ENCODE data around the gene NFS1.

The NFS1 gene

DNA sequence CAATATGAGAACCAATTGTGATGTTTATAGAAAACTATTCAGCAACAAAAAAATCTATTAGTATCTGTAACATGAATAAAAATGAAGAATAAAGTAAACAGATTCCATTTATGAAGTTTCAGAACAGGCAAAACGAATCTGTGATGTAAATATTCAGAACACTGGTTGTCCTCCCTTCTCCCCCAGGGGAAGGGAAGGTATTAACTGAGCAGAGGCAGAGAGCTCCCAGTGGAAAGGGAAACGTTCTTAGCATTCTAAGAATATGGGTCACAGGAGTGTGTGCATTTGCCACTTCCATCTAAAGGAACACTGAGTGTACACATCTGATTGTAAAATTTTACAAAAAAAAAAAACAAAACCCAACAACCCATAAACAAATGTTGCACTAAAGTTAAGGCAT, 60.4 kb downstream of the NFS1 start:
- DNase-seq (ENCODE audit: low spot score) = no peak

DNA sequence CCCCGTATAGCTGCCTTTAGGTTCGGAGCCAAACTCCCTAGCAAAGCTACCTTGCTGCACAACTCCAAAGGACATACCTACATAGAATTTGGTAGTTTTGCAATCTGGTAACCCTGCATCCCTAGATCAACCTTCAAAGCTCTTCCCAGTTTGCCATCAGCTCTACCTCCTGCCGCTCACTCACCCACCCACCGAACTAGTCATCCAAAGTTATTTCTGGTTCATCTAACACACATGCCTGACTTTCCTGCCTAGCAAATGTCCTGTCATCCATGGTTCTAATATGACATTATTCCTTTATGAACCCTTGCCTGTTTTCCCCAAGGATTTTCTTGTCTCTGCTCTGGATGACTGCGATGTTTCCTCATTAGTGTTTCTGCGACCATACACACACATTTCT, 61.9 kb downstream of the NFS1 start:
- DNase-seq (ENCODE audit: low spot score) = no peak

DNA sequence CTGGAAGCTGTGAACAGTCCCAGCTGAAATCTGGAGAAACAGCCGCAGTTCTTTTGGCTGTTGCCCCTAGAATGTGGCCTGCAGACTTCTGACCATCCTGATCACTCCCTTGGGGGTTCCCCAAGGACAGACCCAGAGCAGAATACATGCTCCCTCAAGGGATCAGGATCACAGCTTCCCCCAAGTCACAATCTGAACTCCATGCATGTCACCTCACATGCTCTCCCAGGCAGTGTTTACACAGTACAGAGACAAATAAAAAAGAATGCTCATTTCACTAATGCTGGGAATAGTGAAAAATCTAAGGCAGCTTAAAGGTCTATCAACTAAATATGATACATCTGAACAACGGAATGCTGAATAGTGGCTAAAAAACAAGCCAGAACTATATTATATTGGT, 63.1 kb downstream of the NFS1 start:
- DNase-seq (ENCODE audit: low spot score) = no peak

DNA sequence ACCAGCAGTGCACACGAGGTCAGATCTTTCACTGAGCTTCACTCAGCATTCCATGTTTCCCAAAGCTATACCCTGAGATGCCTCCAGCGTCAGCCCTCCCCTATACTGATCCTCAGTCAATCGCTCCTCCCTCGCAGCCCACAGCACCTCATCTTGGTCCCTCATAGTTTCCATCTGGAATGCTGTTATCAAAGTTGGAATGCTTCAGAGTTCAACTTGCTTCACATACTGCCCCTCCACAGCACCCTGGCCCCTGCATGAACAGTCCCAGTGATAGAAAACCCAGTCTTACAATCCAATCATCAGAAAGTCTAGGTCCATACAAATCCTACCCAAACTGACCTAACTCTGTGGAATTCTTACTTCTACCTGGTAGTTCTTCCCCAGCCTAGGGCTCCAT, 63.5 kb downstream of the NFS1 start:
- DNase-seq (ENCODE audit: low spot score) = no peak

DNA sequence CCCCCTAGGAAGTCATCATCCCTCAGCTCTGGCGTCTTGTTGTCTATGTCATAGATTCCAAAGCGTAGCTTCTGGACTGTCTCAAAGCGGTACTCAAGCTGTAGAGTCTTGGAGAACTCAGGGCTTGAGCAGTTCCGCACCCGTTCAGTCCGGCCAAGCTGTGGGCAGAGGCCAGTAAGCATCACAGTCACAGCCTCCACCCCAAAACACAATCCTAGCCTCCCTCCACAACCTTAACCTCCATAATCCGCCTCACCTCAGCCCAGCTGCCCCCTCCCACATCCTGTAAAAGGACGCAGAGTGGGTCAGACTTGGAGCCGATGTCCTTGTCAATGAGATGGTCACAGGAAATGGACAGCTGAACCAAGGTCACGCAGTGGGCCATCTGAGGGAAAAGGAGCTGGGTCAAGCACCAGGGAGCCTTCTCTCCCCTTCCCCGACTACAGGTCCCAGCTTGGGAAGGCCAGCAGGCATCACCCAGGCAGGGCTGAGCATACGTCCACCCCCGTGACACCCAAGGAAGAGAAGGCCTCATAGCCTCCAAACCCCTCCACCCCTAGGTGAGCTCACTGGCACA, 66.5 kb downstream of the NFS1 start:
- DNase-seq (ENCODE audit: low spot score) = no peak

DNA sequence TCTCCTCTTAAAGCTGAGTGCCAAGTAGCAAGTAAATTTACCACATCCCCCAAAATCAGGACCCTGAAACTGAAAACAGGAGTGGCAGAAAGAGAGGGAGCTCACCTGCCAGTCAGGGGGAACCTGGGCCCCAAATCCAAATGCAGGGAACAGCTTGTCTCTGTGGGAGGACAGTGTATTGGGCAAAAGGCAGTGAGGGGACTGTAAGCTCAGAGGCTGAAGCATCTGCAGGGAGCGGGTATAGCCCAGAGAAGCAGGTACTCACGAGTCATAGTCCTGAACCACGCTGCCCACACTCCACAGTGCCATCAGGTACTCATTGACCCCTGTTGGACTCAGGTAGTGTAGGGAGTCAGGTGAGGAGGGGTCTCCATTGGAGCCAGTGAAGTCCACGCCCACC, 68.5 kb downstream of the NFS1 start:
- DNase-seq (ENCODE audit: low spot score) = no peak

DNA sequence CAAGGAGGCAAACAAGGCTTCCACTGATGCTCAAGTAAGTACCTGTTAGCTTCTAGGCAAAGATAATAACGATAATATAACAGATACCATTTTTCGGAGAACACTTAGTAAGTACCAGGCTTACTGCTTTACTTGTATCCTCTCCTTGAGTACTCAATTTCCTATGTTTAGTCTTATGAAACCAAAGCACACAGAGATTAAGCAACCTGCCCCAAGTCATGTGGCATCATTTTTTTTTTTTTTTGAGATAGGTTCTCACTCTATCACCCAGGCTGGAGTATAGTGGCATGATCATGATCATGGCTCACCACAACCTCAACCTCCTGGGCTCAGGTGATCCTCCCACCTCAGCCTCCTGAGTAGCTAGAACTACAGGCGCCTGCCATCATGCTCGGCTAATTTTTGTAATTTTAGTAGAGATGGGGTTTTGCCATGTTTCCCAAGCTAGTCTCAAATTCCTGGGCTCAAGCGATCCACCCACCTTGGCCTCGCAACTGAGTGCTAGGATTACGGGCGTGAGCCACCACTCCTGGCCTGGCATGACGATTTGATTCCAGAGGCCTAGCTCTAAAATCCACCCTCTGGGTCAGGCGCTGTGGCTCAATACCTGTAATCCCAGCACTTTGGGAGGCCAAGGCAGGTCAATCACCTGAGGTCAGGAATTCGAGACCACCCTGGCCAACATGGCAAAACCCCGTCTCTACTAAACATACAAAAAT, 69.6 kb downstream of the NFS1 start:
- DNase-seq (ENCODE audit: low spot score) = no peak

DNA sequence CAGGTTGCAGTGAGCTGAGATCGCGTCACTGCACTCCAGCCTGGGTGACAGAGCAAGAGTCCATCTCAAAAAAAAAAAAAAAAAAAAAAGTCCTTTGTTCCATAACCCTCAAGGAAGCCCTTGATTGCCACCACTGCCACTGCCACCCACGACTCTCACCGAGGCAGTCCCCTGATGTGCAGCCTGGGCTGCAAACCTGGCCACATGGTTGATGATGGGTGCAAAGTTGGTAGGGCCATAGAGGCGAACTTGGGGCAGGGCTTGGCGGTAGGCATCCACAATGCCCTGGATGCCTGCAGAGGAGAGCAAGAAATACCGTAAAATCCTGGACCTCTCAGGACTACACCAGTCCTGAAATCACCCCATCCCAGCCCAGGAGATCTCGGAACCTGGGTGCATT, 72.0 kb downstream of the NFS1 start:
- no peak for DNase-seq (ENCODE audit: low spot score)

DNA sequence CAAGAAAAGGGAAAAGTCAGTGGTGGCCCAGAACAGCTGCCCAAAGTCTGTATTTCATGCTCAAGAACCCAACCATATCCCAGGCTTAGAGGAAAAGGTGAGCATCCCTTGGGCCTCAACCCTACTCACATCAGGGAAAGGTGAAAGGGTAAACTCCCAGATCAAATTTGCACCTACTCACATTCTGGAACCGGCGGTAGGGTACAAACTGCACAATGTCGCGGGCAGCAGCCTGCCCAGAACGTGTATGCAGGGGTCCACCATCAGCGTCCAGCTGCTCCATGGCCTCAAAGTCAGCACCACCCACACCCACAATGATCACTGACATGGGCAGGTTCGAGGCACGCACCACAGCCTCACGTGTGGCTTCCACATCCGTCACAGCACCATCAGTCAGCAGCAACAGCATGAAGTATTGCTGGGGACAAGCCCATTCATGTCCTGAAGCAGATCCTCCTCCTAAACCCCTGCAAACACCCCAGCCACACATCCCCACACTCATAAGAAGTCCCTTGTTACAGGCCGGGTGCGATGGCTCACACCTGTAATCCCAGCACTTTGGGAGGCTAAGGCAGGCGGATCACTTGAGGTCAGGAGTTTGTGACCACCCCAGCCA, 72.7 kb downstream of the NFS1 start:
- no peak for DNase-seq (ENCODE audit: low spot score)

DNA sequence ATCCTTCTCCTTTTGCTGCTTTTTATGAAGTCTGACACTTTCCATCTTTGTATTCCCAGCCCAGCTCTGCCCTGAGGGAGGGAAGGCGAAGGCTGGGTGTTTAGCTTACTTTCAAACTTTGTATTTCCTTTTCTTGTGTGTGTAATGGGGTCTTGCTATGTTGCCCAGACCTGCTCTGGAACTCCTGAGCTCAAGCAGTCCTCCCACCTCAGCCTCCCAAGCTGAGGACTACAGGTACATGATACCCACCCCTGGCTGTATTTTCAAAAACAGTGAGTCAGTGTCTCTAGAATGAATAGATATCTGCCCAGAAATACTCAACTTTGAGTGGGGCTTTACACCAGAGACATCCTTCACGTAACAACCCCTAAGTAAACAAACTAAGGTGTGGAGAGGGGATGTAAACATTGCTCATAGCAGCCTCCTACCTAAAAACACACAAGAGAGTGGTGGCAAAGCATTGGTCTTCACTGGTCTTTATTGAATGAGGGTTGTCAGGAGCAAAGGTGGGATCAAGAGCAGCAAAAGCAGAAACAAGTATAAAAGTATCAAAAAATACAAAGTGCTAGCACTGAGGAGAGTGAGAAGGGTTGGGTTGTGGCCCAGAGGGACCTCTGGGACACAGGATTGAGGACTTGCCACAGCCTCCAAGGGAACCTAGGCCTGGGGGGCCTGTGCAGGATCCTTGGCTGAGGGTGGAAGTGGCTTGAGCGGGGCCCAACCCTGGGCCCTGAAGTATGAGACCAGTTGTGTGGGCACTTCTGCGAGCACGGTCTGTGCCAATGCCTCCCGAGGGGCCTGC, 73.4 kb downstream of the NFS1 start:
- DNase-seq (ENCODE audit: low spot score) = no peak

DNA sequence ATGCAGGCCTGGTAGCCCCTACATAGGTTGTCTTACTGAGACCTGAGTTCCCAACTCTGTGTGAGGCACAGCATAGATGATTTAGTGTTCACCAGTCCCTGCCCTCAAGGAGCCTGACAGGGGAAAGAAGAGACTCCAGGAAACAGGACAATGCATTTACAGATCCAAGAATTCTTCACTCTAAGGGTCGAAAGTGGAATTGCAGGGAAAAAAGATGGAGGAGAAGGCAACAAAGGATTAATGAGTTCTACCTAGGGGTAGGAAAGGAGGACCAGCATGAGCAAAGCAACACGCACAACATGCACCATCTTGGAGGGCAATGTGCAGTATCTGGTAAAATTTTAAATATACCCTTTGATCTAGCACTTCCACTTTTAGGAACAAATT, 77.6 kb downstream of the NFS1 start:
- no peak for DNase-seq (ENCODE audit: low spot score)

DNA sequence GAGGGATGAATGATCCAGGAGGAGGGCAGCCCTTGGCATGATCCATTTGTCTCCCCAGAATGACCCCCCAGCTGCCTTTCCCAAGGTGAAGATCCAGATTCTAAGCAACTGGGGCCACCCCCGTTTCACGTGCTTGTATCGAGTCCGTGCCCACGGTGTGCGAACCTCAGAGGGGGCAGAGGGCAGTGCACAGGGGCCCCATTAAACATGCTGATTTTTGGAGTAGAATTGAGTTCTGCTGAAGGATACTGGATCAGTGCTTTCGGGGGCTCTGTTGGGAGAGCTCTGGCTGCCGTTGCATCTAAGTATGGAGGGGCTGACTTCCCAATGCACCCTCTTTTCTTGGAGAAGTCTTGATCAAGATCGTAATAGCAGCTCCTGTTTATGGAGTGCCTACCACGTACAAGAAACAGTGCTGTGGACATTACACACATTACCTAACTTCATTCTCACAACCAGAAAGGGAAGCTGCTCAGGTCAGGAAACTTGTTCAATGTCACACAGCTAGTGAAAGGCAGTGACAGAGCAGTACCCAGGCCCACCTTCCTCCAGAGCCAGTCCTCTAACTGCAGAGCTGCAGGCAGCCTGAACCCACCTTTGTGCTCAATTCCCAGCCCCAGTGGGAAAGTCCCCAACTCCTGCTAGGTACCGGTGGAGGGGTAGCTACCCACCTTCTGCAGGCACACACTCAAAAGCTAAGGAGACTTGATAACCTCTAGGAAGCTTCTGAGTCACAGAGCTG, 78.2 kb downstream of the NFS1 start:
- DNase-seq (ENCODE audit: low spot score) = no peak

DNA sequence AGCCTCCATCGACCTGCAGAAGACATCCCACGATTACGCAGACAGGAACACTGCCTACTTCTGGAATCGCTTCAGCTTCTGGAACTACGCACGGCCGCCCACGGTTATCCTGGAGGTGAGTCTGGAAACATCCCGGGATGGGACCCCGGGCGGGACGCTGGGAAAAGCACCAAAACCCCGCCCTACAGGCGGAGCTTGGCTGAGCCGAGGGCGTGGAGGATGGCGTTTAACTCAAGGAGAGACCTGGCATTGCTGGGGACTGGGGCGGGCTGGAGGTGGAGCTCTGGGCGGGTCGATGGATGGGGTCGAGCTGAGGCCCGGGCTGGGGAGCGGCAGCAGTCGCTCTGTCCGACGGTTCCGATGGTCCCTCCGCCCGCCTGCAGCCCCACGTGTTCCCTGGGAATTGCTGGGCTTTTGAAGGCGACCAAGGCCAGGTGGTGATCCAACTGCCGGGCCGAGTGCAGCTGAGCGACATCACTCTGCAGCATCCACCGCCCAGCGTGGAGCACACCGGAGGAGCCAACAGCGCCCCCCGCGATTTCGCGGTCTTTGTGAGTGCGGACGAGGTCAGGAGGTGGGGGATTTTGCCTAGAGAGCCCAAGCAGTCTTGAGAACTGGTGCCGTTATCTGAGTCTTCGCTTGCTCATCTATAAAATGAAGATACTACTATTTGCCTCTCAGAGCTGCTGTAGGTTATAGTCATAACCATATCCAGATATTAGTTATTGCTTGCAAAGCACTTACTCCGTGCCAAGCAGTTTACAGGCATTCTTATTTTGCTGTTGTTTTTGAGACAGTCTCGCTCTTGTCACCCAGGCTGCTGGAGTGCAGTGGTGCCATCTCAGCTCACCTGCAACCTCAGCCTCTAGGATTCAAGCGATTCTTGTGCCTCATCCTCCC, 79.7 kb downstream of the NFS1 start:
- peak; percentile 91 for DNase-seq (ENCODE audit: low spot score)

DNA sequence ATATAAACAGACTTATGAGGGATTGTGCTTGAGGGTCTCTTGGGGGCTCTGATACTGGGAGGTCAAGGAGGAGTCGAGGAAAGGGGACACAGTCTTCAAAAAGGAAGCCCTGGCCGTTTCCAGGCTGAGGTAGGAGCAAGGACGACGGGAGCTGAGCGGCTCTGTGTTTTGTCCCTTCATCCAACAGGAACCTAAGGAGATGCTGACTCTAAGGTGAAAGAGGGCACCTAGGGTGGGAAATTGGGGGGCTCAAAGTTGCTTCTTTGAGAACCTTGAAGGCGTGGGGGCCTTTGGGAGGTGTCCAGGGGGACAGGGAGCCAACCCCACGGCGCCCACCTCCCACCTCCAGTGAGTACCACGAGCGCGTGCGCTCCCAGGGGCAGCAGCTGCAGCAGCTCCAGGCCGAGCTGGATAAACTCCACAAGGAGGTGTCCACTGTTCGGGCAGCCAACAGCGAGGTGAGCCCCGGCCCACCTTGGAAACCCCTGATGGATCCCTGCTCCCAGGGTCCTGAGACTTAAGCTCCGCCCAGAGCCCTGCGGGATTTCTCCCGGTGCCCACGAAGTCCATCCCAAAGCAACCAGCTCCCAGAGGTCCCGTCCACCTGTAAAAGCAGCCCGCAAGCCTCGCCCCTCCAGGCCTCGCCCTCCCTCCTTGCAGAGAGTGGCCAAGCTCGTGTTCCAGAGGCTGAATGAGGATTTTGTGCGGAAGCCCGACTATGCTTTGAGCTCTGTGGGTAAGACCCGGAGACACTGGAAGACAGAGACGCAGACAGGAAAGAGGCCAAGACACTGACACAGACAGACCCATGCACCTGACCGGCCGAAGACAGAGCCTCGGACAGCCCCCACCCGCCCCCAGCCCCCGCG, 80.7 kb downstream of the NFS1 start:
- DNase-seq (ENCODE audit: low spot score) = peak; percentile 27
